ENCODE results near the gene AMFR.

DNA sequence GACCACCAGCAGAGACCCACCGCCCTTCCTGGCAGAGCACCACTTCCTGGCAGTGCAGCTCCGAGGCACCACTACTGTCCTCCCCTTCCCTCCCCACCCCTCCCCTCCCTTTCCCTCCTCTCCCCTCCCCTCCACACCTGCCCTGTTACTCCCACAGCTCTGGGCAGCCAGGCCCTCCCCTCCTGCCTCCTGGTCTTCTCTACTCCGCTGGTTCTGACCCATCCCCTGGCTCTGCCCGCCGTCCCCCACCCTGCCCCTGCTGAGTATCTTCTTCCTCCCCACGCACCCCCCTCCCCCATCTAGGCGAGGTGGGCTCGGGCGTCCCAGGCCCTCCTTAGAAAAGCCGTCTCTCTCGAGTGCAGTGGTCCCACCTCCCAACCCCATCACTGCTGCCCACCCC, 77.7 kb downstream of the AMFR start:
- TF ChIP-seq, protein P1, sequence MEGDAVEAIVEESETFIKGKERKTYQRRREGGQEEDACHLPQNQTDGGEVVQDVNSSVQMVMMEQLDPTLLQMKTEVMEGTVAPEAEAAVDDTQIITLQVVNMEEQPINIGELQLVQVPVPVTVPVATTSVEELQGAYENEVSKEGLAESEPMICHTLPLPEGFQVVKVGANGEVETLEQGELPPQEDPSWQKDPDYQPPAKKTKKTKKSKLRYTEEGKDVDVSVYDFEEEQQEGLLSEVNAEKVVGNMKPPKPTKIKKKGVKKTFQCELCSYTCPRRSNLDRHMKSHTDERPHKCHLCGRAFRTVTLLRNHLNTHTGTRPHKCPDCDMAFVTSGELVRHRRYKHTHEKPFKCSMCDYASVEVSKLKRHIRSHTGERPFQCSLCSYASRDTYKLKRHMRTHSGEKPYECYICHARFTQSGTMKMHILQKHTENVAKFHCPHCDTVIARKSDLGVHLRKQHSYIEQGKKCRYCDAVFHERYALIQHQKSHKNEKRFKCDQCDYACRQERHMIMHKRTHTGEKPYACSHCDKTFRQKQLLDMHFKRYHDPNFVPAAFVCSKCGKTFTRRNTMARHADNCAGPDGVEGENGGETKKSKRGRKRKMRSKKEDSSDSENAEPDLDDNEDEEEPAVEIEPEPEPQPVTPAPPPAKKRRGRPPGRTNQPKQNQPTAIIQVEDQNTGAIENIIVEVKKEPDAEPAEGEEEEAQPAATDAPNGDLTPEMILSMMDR (IDR thresholded peaks at IDR 0.05) = no peak
- no peak for TF ChIP-seq POLR2A (IDR thresholded peaks at IDR 0.05)

Data from right lobe of liver (tissue), 4 donors.